ENCODE data around the gene CLIP2.
A peak's percentile ranks its signal among the peaks of the same experiment; 100 is the strongest.
"Not testable (repeated sequence)": the region's sequence is repeated elsewhere in the genome, so short reads cannot be mapped to it uniquely, and the experiment has no call there.

The CLIP2 gene

GRCh38 chr7:74417419-74417971 is 128.3 kb downstream of the CLIP2 start:
- H3K4me3 ChIP-seq (ENCODE audit: low read length), result no peak overlapping the region
- no peaks in the 10 kb centered on the region for H3K27me3 ChIP-seq (ENCODE audit: control insufficient read depth, insufficient read depth, low read length)
- H3K27ac ChIP-seq (ENCODE audit: low read length), result no peak overlapping the region
- no peaks in the 10 kb centered on the region for H3K36me3 ChIP-seq (ENCODE audit: control insufficient read depth, low read depth, low read length)
- H3K9ac ChIP-seq (ENCODE audit: low read length), result no peak overlapping the region
- H3K9me3 ChIP-seq (ENCODE audit: control insufficient read depth, low read depth, low read length), result no peaks in the 10 kb centered on the region
- no peaks in the 10 kb centered on the region for H3K4me1 ChIP-seq (ENCODE audit: control insufficient read depth, low read depth, low read length)

- no peak overlapping the region for H3K9ac ChIP-seq (ENCODE audit: low read length)
- H3K4me3 ChIP-seq (ENCODE audit: low read length), result no peak overlapping the region
- H3K9me3 ChIP-seq (ENCODE audit: control insufficient read depth, low read depth, low read length), result no peaks in the 10 kb centered on the region
- no peak overlapping the region for H3K27ac ChIP-seq (ENCODE audit: low read length)
- no peaks in the 10 kb centered on the region for H3K4me1 ChIP-seq (ENCODE audit: control insufficient read depth, low read depth, low read length)
- H3K27me3 ChIP-seq (ENCODE audit: control insufficient read depth, insufficient read depth, low read length), result no peaks in the 10 kb centered on the region
- H3K36me3 ChIP-seq (ENCODE audit: control insufficient read depth, low read depth, low read length), result no peaks in the 10 kb centered on the region
These were observed 128.9 kb downstream of the CLIP2 start for GRCh38 chr7:74418076-74418475.

- H3K9me3 ChIP-seq (ENCODE audit: control insufficient read depth, low read depth, low read length), result no peaks in the 10 kb centered on the region
- no peaks in the 10 kb centered on the region for H3K27me3 ChIP-seq (ENCODE audit: control insufficient read depth, insufficient read depth, low read length)
- H3K27ac ChIP-seq (ENCODE audit: low read length), result no peak overlapping the region
- no peak overlapping the region for H3K4me3 ChIP-seq (ENCODE audit: low read length)
- no peaks in the 10 kb centered on the region for H3K4me1 ChIP-seq (ENCODE audit: control insufficient read depth, low read depth, low read length)
- H3K9ac ChIP-seq (ENCODE audit: low read length), result no peak overlapping the region
- H3K36me3 ChIP-seq (ENCODE audit: control insufficient read depth, low read depth, low read length), result no peaks in the 10 kb centered on the region
These were observed 129.3 kb downstream of the CLIP2 start for GRCh38 chr7:74418538-74418937.

GRCh38 chr7:74419232-74419631 is 130.0 kb downstream of the CLIP2 start:
- not testable (repeated sequence) for H3K4me3 ChIP-seq (ENCODE audit: low read length); H3K4me1 ChIP-seq (ENCODE audit: control insufficient read depth, low read depth, low read length); H3K27ac ChIP-seq (ENCODE audit: low read length); H3K9ac ChIP-seq (ENCODE audit: low read length); H3K27me3 ChIP-seq (ENCODE audit: control insufficient read depth, insufficient read depth, low read length); H3K36me3 ChIP-seq (ENCODE audit: control insufficient read depth, low read depth, low read length); H3K9me3 ChIP-seq (ENCODE audit: control insufficient read depth, low read depth, low read length)

- H3K9me3 ChIP-seq (ENCODE audit: control insufficient read depth, low read depth, low read length), result no peaks in the 10 kb centered on the region
- no peak overlapping the region for H3K27ac ChIP-seq (ENCODE audit: low read length)
- no peak overlapping the region for H3K9ac ChIP-seq (ENCODE audit: low read length)
- no peaks in the 10 kb centered on the region for H3K36me3 ChIP-seq (ENCODE audit: control insufficient read depth, low read depth, low read length)
- H3K4me1 ChIP-seq (ENCODE audit: control insufficient read depth, low read depth, low read length), result no peaks in the 10 kb centered on the region
- no peaks in the 10 kb centered on the region for H3K27me3 ChIP-seq (ENCODE audit: control insufficient read depth, insufficient read depth, low read length)
- no peak overlapping the region for H3K4me3 ChIP-seq (ENCODE audit: low read length)
These were observed 130.8 kb downstream of the CLIP2 start for GRCh38 chr7:74420006-74420405.

DNA sequence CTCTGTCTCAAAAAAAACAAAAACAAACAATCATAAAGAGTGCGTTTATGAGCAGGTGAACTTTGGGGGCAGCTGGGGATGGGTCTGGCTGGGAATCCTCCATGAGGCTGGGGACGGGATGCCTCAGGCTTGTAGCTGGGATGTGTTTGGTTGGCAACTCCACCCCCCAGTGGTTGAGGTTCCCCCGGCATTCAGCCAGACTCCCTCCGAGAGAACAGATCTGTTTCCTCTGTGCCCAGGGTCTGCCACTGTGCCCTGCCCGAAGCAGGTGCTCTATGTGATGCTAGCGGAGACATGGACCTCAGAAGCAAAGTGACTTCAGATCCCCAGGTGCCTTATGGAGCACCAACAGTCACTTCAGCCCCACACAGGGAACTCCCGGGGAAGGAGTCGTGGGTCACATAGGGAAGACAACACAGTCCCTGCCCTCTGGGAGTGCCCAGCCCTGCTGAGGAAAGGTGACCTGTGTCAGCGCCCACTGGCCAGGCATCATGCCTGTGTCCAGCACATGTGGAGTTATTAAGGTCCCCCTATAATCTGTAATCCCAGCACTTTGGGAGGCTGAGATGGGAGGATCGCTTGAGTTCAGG is 135.2 kb downstream of the CLIP2 start:
- no peak overlapping the region for H3K9ac ChIP-seq (ENCODE audit: low read length)
- no peaks in the 10 kb centered on the region for H3K36me3 ChIP-seq (ENCODE audit: control insufficient read depth, low read depth, low read length)
- H3K4me3 ChIP-seq (ENCODE audit: low read length), result no peak overlapping the region
- no peaks in the 10 kb centered on the region for H3K9me3 ChIP-seq (ENCODE audit: control insufficient read depth, low read depth, low read length)
- no peaks in the 10 kb centered on the region for H3K4me1 ChIP-seq (ENCODE audit: control insufficient read depth, low read depth, low read length)
- H3K27me3 ChIP-seq (ENCODE audit: control insufficient read depth, insufficient read depth, low read length), result no peaks in the 10 kb centered on the region
- no peak overlapping the region for H3K27ac ChIP-seq (ENCODE audit: low read length)

- Histone ChIP-seq H3K27ac (ENCODE audit: low read length) (no peak overlapping the region), H3K36me3 (ENCODE audit: control insufficient read depth, low read depth, low read length) (no peaks in the 10 kb centered on the region), H3K9me3 (ENCODE audit: control insufficient read depth, low read depth, low read length) (no peaks in the 10 kb centered on the region), H3K9ac (ENCODE audit: low read length) (no peak overlapping the region), H3K4me3 (ENCODE audit: low read length) (no peak overlapping the region), H3K4me1 (ENCODE audit: control insufficient read depth, low read depth, low read length) (peaks cover 5% of the 10 kb centered on the region), H3K27me3 (ENCODE audit: control insufficient read depth, insufficient read depth, low read length) (no peaks in the 10 kb centered on the region)
These were observed 138.8 kb downstream of the CLIP2 start for GRCh38 chr7:74428023-74428422.

DNA sequence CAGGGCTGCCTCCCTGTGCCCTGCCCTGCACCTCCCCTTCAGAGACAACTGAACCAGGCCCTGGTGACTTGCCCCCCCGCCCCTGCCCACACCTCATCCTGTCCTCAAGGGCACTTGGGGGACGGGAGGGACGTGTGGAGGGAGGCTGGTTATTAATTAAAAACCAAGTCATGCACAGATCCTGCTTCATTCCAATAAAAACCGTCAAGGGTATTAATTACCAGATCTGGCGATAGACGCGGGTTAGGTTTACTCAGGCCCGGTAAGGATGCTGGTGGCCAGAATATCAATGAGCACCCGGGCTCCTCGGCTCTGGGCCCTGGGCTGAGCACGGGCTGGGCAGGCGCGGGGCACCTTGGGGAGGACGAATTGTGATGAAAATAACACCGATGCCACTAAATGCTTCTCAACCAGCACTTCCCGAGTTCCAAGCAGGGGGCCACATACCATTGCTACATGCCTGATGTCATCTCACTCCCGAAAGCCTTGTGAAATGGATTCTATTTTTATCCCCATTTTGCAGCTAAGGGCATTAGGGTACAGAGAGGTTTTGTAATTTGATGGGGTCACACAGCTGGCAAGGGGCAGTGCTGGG is 140.0 kb downstream of the CLIP2 start:
- peak overlapping the region; percentile 31 for H3K9ac ChIP-seq (ENCODE audit: low read length)
- H3K4me3 ChIP-seq (ENCODE audit: low read length), result no peak overlapping the region
- no peak overlapping the region for H3K27ac ChIP-seq (ENCODE audit: low read length)
- H3K27me3 ChIP-seq (ENCODE audit: control insufficient read depth, insufficient read depth, low read length), result no peaks in the 10 kb centered on the region
- no peaks in the 10 kb centered on the region for H3K9me3 ChIP-seq (ENCODE audit: control insufficient read depth, low read depth, low read length)
- no peaks in the 10 kb centered on the region for H3K36me3 ChIP-seq (ENCODE audit: control insufficient read depth, low read depth, low read length)
- H3K4me1 ChIP-seq (ENCODE audit: control insufficient read depth, low read depth, low read length), result peaks cover 5% of the 10 kb centered on the region

DNA sequence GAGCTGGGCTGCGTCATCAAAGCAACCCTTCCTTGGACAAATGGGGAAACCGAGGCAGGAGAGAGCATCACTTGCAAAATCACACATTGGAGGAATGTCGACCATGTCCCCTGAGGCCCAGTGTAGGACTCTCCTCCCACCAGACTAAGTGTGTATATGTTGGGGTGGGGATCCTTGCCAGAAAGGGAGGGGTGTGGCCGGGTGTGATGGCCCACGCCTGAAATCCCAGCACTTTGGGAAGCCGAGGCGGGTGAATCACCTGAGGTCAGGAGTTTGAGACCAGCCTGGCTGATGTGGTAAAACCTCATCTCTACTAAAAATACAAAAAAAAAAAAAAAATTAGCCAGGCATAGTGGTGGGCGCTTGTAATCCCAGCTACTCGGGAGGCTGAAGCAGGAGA is 141.2 kb downstream of the CLIP2 start:
- not testable (repeated sequence) for H3K4me1 ChIP-seq (ENCODE audit: control insufficient read depth, low read depth, low read length); H3K36me3 ChIP-seq (ENCODE audit: control insufficient read depth, low read depth, low read length); H3K27ac ChIP-seq (ENCODE audit: low read length); H3K9me3 ChIP-seq (ENCODE audit: control insufficient read depth, low read depth, low read length); H3K27me3 ChIP-seq (ENCODE audit: control insufficient read depth, insufficient read depth, low read length); H3K9ac ChIP-seq (ENCODE audit: low read length); H3K4me3 ChIP-seq (ENCODE audit: low read length)

- H3K9ac ChIP-seq (ENCODE audit: low read length), result peak overlapping the region; percentile 28
- no peaks in the 10 kb centered on the region for H3K36me3 ChIP-seq (ENCODE audit: control insufficient read depth, low read depth, low read length)
- H3K27me3 ChIP-seq (ENCODE audit: control insufficient read depth, insufficient read depth, low read length), result no peaks in the 10 kb centered on the region
- H3K4me1 ChIP-seq (ENCODE audit: control insufficient read depth, low read depth, low read length), result peaks cover 5% of the 10 kb centered on the region
- H3K9me3 ChIP-seq (ENCODE audit: control insufficient read depth, low read depth, low read length), result no peaks in the 10 kb centered on the region
- H3K27ac ChIP-seq (ENCODE audit: low read length), result no peak overlapping the region
- no peak overlapping the region for H3K4me3 ChIP-seq (ENCODE audit: low read length)
These were observed 141.8 kb downstream of the CLIP2 start for GRCh38 chr7:74430961-74431466.

DNA sequence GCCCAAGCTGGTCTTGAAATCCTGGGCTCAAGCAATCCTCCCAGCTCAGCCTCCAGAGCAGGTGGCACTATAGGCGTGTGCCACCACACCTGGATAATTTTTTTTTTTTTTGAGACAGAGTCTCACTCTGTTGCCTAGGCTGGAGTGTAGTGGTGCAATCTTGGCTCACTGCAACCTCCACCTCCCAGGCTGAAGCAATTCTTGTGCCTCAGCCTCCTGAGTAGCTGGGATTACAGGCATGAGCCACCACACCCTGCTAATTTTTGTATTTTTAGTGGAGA is 148.0 kb downstream of the CLIP2 start:
- H3K4me3 ChIP-seq (ENCODE audit: low read length); H3K36me3 ChIP-seq (ENCODE audit: control insufficient read depth, low read depth, low read length); H3K9me3 ChIP-seq (ENCODE audit: control insufficient read depth, low read depth, low read length); H3K4me1 ChIP-seq (ENCODE audit: control insufficient read depth, low read depth, low read length); H3K9ac ChIP-seq (ENCODE audit: low read length); H3K27ac ChIP-seq (ENCODE audit: low read length); H3K27me3 ChIP-seq (ENCODE audit: control insufficient read depth, insufficient read depth, low read length): not testable (repeated sequence)

GRCh38 chr7:74438327-74438726 is 149.1 kb downstream of the CLIP2 start:
- Histone ChIP-seq H3K4me1 (ENCODE audit: control insufficient read depth, low read depth, low read length) (no peaks in the 10 kb centered on the region), H3K4me3 (ENCODE audit: low read length) (no peak overlapping the region), H3K9ac (ENCODE audit: low read length) (no peak overlapping the region), H3K27me3 (ENCODE audit: control insufficient read depth, insufficient read depth, low read length) (no peaks in the 10 kb centered on the region), H3K36me3 (ENCODE audit: control insufficient read depth, low read depth, low read length) (no peaks in the 10 kb centered on the region), H3K27ac (ENCODE audit: low read length) (no peak overlapping the region), H3K9me3 (ENCODE audit: control insufficient read depth, low read depth, low read length) (no peaks in the 10 kb centered on the region)

Data from iPS-18a (cell line).